ENCODE measurements around the gene SNX24. TPM values are rescaled to one million over a fixed set of nuclear protein-coding genes. Genes with fewer than 3 reads are reported as not detected.

Gene SNX24
- total RNA-seq, 2 donors from 2014 or later = 15.6 to 34.2 TPM

- ATAC-seq (ENCODE audit: insufficient number of reproducible peaks, low FRiP score, low read depth) = no peak
- TF ChIP-seq CTCF (IDR thresholded peaks at IDR 0.05) = no peak
- Histone ChIP-seq H3K4me1 (ENCODE audit: control insufficient read depth in 1 of 2, low read depth in 2 of 2) (peaks cover 0 to 10% of the 10 kb centered on the region in 2 donors), H3K4me3 (no peak overlapping the region), H3K9me3 (no peaks in the 10 kb centered on the region), H3K27me3 (replicated peaks; ENCODE audit: insufficient read depth) (no peaks in the 10 kb centered on the region), H3K27ac (no peak overlapping the region), H3K36me3 (no peaks in the 10 kb centered on the region)
- no peak for DNase-seq (ENCODE audit: low spot score)
Measured at GRCh38 chr5:122984425-122984824, 139.0 kb downstream of the SNX24 start.

- H3K27ac ChIP-seq = no peak overlapping the region
- no peaks in the 10 kb centered on the region for H3K9me3 ChIP-seq
- no peak for ATAC-seq (ENCODE audit: insufficient number of reproducible peaks, low FRiP score, low read depth)
- peaks cover 0 to 10% of the 10 kb centered on the region in 2 donors for H3K4me1 ChIP-seq (ENCODE audit: control insufficient read depth in 1 of 2, low read depth in 2 of 2)
- no peak for DNase-seq (ENCODE audit: low spot score)
- no peaks in the 10 kb centered on the region for H3K27me3 ChIP-seq (replicated peaks; ENCODE audit: insufficient read depth)
- H3K36me3 ChIP-seq = no peaks in the 10 kb centered on the region
- TF ChIP-seq CTCF (IDR thresholded peaks at IDR 0.05) = no peak
- no peak overlapping the region for H3K4me3 ChIP-seq
Measured at GRCh38 chr5:122985006-122985700, 139.7 kb downstream of the SNX24 start.

- Histone ChIP-seq H3K36me3 (no peaks in the 10 kb centered on the region), H3K9me3 (no peaks in the 10 kb centered on the region), H3K4me1 (ENCODE audit: control insufficient read depth in 1 of 2, low read depth in 2 of 2) (peaks cover 0 to 10% of the 10 kb centered on the region in 2 donors), H3K27me3 (replicated peaks; ENCODE audit: insufficient read depth) (no peaks in the 10 kb centered on the region), H3K27ac (no peak overlapping the region), H3K4me3 (no peak overlapping the region)
- DNase-seq (ENCODE audit: low spot score) = no peak
- TF ChIP-seq CTCF (IDR thresholded peaks at IDR 0.05) = no peak
- no peak for ATAC-seq (ENCODE audit: insufficient number of reproducible peaks, low FRiP score, low read depth)
Measured at GRCh38 chr5:122985954-122986721, 140.7 kb downstream of the SNX24 start.

- Histone ChIP-seq H3K27ac (no peak overlapping the region), H3K9me3 (no peaks in the 10 kb centered on the region), H3K27me3 (replicated peaks; ENCODE audit: insufficient read depth) (no peaks in the 10 kb centered on the region), H3K4me1 (ENCODE audit: control insufficient read depth in 1 of 2, low read depth in 2 of 2) (no peaks in the 10 kb centered on the region), H3K4me3 (no peak overlapping the region), H3K36me3 (no peaks in the 10 kb centered on the region)
- DNase-seq (ENCODE audit: low spot score) (no peak), ATAC-seq (ENCODE audit: insufficient number of reproducible peaks, low FRiP score, low read depth) (no peak)
- no peak for TF ChIP-seq CTCF (IDR thresholded peaks at IDR 0.05)
Measured at GRCh38 chr5:122996091-122996490, 150.7 kb downstream of the SNX24 start.

- Histone ChIP-seq H3K27me3 (replicated peaks; ENCODE audit: insufficient read depth) (no peaks in the 10 kb centered on the region), H3K27ac (no peak overlapping the region), H3K4me1 (ENCODE audit: control insufficient read depth in 1 of 2, low read depth in 2 of 2) (no peaks in the 10 kb centered on the region), H3K36me3 (no peaks in the 10 kb centered on the region), H3K9me3 (no peaks in the 10 kb centered on the region), H3K4me3 (no peak overlapping the region)
- ATAC-seq (ENCODE audit: insufficient number of reproducible peaks, low FRiP score, low read depth) (no peak), DNase-seq (ENCODE audit: low spot score) (no peak)
- TF ChIP-seq CTCF (IDR thresholded peaks at IDR 0.05) = no peak
Measured at GRCh38 chr5:122997294-122997693, 151.9 kb downstream of the SNX24 start.

Measured in thoracic aorta (tissue), 2 donors.